Endothelial cell (in vitro differentiated cells): ENCODE data around the gene MAP2K1. TPM values are rescaled to one million over a fixed set of nuclear protein-coding genes. Genes with fewer than 3 reads are reported as not detected.
A peak's percentile ranks its signal among the peaks of the same experiment; 100 is the strongest.

Experiments
- DNase-seq: peaks from one replicate; pipeline ENCODE4 v3.0.0; 2021; ENCODE audit warnings: low spot score
- H3K27ac Mint-ChIP-seq: one replicate; pipeline ENCODE4 v1.8.0; 2021; ENCODE audit warnings: mixed read lengths, inconsistent platforms; ENCODE audit not compliant: unreplicated experiment
- H3K27me3 Mint-ChIP-seq: one replicate; pipeline ENCODE4 v1.8.0; 2021; ENCODE audit warnings: mild to moderate bottlenecking, moderate library complexity, mixed read lengths, inconsistent platforms; ENCODE audit not compliant: unreplicated experiment
- H3K36me3 Mint-ChIP-seq: one replicate; pipeline ENCODE4 v1.8.0; 2021; ENCODE audit warnings: mild to moderate bottlenecking, low read depth, mixed read lengths, inconsistent platforms; ENCODE audit not compliant: unreplicated experiment
- H3K4me1 Mint-ChIP-seq: one replicate; pipeline ENCODE4 v1.8.0; 2021; ENCODE audit warnings: mild to moderate bottlenecking, mixed read lengths, inconsistent platforms; ENCODE audit not compliant: unreplicated experiment
- H3K4me3 Mint-ChIP-seq: one replicate; pipeline ENCODE4 v1.8.0; 2021; ENCODE audit warnings: mild to moderate bottlenecking, mixed read lengths, inconsistent platforms; ENCODE audit not compliant: unreplicated experiment
- H3K9me3 Mint-ChIP-seq: one replicate; pipeline ENCODE4 v1.8.0; 2021; ENCODE audit warnings: mixed read lengths, inconsistent platforms; ENCODE audit not compliant: unreplicated experiment
- total RNA-seq: library from RNA; stranded (reverse); fragmentation: NEBNext Ultra II Directional; extraction: Animal tissue kit (Norgen Biotek cat#: 25700); gene quantifications from one replicate; pipeline ENCODE4 v1.2.1, GENCODE V29; 2021; ENCODE audit not compliant: unreplicated experiment
- TF ChIP-seq, protein P1 (sequence below): fragments of 200-600 bp; sonication (generic); IDR thresholded peaks from one replicate; pipeline ENCODE4 v1.5.0; 2021; ENCODE audit warnings: antibody characterized with exemption; ENCODE audit not compliant: unreplicated experiment

MAP2K1 gene
- total RNA-seq, 1 donor from 2014 or later: 139 TPM

DNA sequence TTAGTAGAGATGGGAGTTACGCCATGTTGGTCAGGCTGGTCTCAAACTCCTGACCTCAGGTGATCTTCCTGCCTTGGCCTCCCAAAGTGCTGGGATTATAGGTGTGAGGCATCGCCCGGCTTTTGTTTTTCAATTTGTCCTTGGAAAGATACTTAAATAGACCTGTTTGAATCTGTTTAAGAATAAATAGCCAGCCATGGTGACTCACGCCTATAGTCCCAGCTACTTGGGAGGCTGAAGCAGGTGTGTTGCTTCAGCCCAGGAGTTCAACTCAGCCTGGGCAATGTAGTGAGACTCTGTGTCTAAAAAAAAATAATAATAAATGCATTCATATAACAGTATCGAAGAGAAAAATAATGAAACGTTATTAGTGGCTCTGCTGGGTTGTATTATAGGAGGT is 93.6 kb downstream of the MAP2K1 start:
- no peak overlapping the region for H3K4me3 Mint-ChIP-seq
- no peak overlapping the region for H3K27ac Mint-ChIP-seq
- no peak for DNase-seq
- H3K36me3 Mint-ChIP-seq: peaks cover 48% of the 10 kb centered on the region
- H3K9me3 Mint-ChIP-seq: no peaks in the 10 kb centered on the region
- H3K27me3 Mint-ChIP-seq: peaks cover 17% of the 10 kb centered on the region
- TF ChIP-seq, protein P1, sequence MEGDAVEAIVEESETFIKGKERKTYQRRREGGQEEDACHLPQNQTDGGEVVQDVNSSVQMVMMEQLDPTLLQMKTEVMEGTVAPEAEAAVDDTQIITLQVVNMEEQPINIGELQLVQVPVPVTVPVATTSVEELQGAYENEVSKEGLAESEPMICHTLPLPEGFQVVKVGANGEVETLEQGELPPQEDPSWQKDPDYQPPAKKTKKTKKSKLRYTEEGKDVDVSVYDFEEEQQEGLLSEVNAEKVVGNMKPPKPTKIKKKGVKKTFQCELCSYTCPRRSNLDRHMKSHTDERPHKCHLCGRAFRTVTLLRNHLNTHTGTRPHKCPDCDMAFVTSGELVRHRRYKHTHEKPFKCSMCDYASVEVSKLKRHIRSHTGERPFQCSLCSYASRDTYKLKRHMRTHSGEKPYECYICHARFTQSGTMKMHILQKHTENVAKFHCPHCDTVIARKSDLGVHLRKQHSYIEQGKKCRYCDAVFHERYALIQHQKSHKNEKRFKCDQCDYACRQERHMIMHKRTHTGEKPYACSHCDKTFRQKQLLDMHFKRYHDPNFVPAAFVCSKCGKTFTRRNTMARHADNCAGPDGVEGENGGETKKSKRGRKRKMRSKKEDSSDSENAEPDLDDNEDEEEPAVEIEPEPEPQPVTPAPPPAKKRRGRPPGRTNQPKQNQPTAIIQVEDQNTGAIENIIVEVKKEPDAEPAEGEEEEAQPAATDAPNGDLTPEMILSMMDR: no peak
- H3K4me1 Mint-ChIP-seq: peaks cover 14% of the 10 kb centered on the region

DNA sequence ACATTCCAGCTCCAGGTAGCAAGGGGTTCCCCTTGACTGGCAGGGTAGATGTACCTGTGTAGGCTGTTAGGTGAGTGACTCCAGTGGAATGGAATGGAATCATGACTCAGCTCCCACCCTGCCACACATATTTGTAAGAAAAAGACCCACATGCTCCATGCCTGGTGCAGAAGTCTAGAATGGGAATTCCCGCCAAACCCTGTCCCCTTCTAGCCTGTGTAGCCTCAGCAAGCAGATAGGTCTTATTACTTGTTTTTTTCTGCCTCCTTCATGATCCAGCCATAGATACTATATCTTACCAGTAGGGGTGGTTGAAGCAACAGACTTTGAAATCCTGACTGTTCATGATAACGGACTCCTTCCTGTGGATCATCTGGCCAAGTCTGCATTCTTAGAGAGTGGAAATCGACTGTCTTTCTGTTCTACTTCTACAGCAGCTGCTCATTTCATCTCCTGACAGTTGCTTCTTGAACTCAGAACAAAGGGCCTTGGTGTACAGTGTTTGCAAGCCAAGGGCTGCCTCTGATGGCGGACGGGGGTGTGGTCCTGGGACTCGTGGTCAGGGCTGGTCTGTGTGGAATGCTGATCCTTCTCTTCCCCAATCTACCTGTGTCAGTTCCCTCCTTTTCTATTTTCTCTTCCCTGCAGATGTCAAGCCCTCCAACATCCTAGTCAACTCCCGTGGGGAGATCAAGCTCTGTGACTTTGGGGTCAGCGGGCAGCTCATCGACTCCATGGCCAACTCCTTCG is 94.6 kb downstream of the MAP2K1 start:
- peaks cover 18% of the 10 kb centered on the region for H3K27me3 Mint-ChIP-seq
- TF ChIP-seq, protein P1: no peak
- no peak for DNase-seq
- H3K9me3 Mint-ChIP-seq: no peaks in the 10 kb centered on the region
- H3K27ac Mint-ChIP-seq: no peak overlapping the region
- H3K4me1 Mint-ChIP-seq: peaks cover 4% of the 10 kb centered on the region
- peaks cover 39% of the 10 kb centered on the region for H3K36me3 Mint-ChIP-seq
- H3K4me3 Mint-ChIP-seq: peak overlapping the region; percentile 47

DNA sequence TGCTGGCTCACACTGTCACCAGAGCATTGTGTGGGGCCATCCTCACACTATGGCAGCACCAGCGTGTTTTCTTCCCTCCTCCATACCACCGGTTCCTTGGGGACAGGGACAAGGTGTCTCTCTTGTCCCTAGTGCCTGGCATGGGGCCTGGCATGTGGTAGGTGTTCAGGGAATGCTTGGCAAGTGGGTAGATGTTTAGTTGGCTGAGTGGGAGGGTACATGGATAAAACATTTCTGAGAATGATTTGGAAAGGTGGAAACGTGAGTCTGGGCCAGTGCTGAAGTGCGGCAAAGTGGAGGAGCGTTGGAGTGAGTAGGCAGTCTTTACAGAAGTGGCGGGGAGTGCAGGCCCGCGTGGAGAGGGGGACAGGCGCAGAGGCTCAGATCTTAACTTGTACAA is 95.8 kb downstream of the MAP2K1 start:
- Mint-ChIP-seq H3K4me3 (peak overlapping the region; percentile 14), H3K36me3 (peaks cover 41% of the 10 kb centered on the region), H3K27me3 (peaks cover 15% of the 10 kb centered on the region), H3K9me3 (no peaks in the 10 kb centered on the region), H3K4me1 (no peaks in the 10 kb centered on the region), H3K27ac (peak overlapping the region; percentile 27)
- no peak for DNase-seq
- TF ChIP-seq, protein P1: no peak

DNA sequence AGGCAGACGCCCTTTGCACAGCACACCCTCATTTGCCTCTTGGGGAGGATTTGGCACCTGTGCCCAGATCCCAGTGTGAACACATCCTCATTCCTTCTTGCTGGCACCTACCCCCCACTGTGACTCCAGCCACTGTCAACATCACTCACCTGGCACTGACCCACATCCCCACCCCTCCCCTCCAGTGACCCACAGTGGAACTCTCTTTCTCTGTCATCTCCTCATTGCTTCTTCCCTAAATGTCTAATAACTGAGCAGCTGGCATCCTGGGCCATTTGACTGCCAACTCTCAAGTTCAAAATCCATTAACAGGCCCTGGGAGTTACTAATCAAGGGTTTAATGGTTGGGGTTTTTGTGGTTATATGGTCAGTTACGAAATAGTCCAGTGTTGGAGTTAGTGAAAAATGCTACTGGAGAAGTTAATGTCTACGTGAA is 96.4 kb downstream of the MAP2K1 start:
- Mint-ChIP-seq H3K27ac (no peak overlapping the region), H3K36me3 (peaks cover 47% of the 10 kb centered on the region), H3K4me3 (peak overlapping the region; percentile 80), H3K4me1 (no peaks in the 10 kb centered on the region), H3K27me3 (peaks cover 15% of the 10 kb centered on the region), H3K9me3 (no peaks in the 10 kb centered on the region)
- DNase-seq: no peak
- TF ChIP-seq, protein P1: no peak

DNA sequence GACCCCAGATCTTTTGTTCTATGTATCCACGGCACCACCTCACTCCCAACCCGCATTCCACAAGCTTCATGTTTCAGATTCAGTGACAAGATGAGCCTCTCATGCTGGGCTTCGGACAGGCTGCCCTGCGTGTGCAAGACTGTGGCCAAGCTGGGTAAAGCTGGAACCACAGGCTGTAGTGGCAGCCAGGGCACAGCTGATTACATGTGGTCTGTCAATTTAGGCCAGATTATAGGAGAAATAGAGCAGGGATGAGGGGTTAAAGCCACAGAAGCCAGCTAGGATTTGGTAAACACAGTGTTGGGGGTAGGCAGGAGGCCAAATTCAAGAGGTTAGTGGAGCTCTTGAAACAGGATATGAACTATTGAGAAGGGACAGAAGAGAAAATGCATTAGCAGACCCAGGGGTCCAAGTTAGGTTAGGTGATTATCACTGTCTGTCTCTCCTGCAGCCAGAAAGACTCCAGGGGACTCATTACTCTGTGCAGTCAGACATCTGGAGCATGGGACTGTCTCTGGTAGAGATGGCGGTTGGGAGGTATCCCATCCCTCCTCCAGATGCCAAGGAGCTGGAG is 97.9 kb downstream of the MAP2K1 start:
- DNase-seq: no peak
- peaks cover 57% of the 10 kb centered on the region for H3K36me3 Mint-ChIP-seq
- H3K4me1 Mint-ChIP-seq: no peaks in the 10 kb centered on the region
- TF ChIP-seq, protein P1: no peak
- H3K27me3 Mint-ChIP-seq: peaks cover 11% of the 10 kb centered on the region
- peak overlapping the region; percentile 47 for H3K4me3 Mint-ChIP-seq
- H3K27ac Mint-ChIP-seq: peak overlapping the region; percentile 71
- no peaks in the 10 kb centered on the region for H3K9me3 Mint-ChIP-seq
